DOHH2 (cell line): ENCODE data around the gene ATP8B3.

ENCODE experiments used
- H3F3A ChIP-seq: fragments of 200-600 bp; sonication (generic), shearing (Covaris generic); 2 replicates; pipeline ENCODE4 v1.6.0; 2016; ENCODE audit warnings: antibody characterized with exemption, mild to moderate bottlenecking; ENCODE audit not compliant: control insufficient read depth, insufficient read depth
- H3K27ac ChIP-seq: fragments of 200-600 bp; sonication (generic); 2 replicates; pipeline ENCODE4 v1.5.1; 2014; ENCODE audit warnings: low read depth, mild to moderate bottlenecking, low read length, moderate library complexity
- H3K27me3 ChIP-seq: fragments of 200-600 bp; sonication (generic); 2 replicates; pipeline ENCODE4 v1.6.1; 2014; ENCODE audit warnings: mild to moderate bottlenecking, low read length, mixed read lengths; ENCODE audit not compliant: control insufficient read depth
- H3K36me3 ChIP-seq: fragments of 200-600 bp; sonication (generic); 2 replicates; pipeline ENCODE4 v1.6.1; 2014; ENCODE audit warnings: mild to moderate bottlenecking, low read length, moderate library complexity, mixed read lengths; ENCODE audit not compliant: control insufficient read depth
- H3K4me1 ChIP-seq: fragments of 200-600 bp; sonication (generic); 2 replicates; pipeline ENCODE4 v1.6.1; 2014; ENCODE audit warnings: mild to moderate bottlenecking, low read length, mixed read lengths; ENCODE audit not compliant: control insufficient read depth
- H3K4me2 ChIP-seq: fragments of 200-600 bp; sonication (generic); 2 replicates; pipeline ENCODE4 v1.6.0; 2014; ENCODE audit warnings: mild to moderate bottlenecking, low read length, moderate library complexity
- H3K4me3 ChIP-seq: fragments of 200-600 bp; sonication (generic); 2 replicates; pipeline ENCODE4 v1.5.1; 2014; ENCODE audit warnings: mild to moderate bottlenecking, low read length, mixed read lengths
- H3K79me2 ChIP-seq: fragments of 200-600 bp; sonication (generic); 2 replicates; pipeline ENCODE4 v1.6.1; 2014; ENCODE audit warnings: mild to moderate bottlenecking, low read length, mixed read lengths; ENCODE audit not compliant: control insufficient read depth
- H3K9me2 ChIP-seq: fragments of 200-600 bp; sonication (generic); replicated peaks from 2 replicates; pipeline ENCODE4 v1.6.1; 2014; ENCODE audit warnings: mild to moderate bottlenecking, low read length, mixed read lengths; ENCODE audit not compliant: control insufficient read depth
- H3K9me3 ChIP-seq: fragments of 200-600 bp; sonication (generic); 2 replicates; pipeline ENCODE4 v1.6.1; 2014; ENCODE audit warnings: antibody characterized with exemption, low read length, mixed read lengths; ENCODE audit not compliant: control insufficient read depth, insufficient read depth
- H4K20me1 ChIP-seq: fragments of 200-600 bp; sonication (generic); 2 replicates; pipeline ENCODE4 v1.6.0; 2014; ENCODE audit warnings: low read depth, mild to moderate bottlenecking, antibody characterized with exemption, low read length, moderate library complexity; ENCODE audit not compliant: control insufficient read depth, insufficient read depth
- EZH2phosphoT487 ChIP-seq: fragments of 200-600 bp; sonication (generic); IDR thresholded peaks from 2 replicates; pipeline ENCODE4 v1.6.1; 2017; ENCODE audit warnings: borderline replicate concordance, mild to moderate bottlenecking, antibody characterized with exemption, low read length, moderate library complexity, mixed read lengths
- TF ChIP-seq, protein P1 (sequence below): fragments of 200-600 bp; sonication (generic); IDR thresholded peaks from one replicate; pipeline ENCODE4 v1.5.1; 2014; ENCODE audit warnings: antibody characterized with exemption, mild to moderate bottlenecking, low read depth, low read length; ENCODE audit not compliant: poor library complexity, severe bottlenecking

The ATP8B3 gene

DNA sequence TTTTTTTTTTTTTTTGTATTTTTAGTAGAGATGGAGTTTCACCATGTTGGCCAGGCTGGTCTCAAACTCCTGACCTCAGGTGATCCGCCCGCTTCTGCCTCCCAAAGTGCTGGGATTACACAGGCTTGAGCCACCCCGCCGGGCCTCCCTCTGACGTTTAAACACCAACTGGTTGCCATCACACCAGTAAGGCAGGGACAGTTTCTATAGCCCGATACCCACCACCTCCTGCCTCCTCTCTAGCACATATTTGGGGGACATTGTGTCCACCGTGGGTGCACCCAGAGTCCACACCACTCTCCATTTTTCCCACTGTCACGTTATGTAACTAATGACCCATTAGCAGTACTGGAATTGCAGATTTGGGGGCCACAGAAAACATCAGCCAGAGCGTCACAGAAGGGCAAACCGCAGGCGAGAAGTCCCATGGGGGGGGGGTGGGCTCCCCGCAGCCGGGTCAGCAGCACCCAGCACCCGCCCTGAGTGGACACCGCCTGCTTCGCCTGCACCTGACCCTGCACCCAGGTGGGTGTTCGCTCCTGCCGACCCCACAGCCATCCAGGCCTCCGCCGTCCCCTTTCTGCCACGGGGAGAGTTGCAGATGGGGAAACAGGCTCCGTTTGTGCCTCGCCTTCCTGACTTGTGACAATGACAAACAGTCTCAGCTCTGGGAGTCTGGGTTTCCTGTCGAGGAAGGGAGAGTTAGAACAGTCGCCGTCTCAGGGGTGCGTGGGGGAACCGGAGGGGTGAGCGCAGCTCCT lies 55.2 kb downstream of the ATP8B3 start:
- no peak overlapping the region for H3K27ac ChIP-seq
- H3K9me2 ChIP-seq, result no peaks in the 10 kb centered on the region
- H3K27me3 ChIP-seq, result peaks cover 66% of the 10 kb centered on the region
- no peaks in the 10 kb centered on the region for H3K79me2 ChIP-seq
- no peaks in the 10 kb centered on the region for H3K9me3 ChIP-seq
- no peak overlapping the region for H3K4me3 ChIP-seq
- H3F3A ChIP-seq, result no peaks in the 10 kb centered on the region
- H3K4me1 ChIP-seq, result no peaks in the 10 kb centered on the region
- no peaks in the 10 kb centered on the region for H4K20me1 ChIP-seq
- H3K36me3 ChIP-seq, result no peaks in the 10 kb centered on the region
- no peak overlapping the region for H3K4me2 ChIP-seq
- no peak for TF ChIP-seq EZH2phosphoT487
- TF ChIP-seq, protein P1, sequence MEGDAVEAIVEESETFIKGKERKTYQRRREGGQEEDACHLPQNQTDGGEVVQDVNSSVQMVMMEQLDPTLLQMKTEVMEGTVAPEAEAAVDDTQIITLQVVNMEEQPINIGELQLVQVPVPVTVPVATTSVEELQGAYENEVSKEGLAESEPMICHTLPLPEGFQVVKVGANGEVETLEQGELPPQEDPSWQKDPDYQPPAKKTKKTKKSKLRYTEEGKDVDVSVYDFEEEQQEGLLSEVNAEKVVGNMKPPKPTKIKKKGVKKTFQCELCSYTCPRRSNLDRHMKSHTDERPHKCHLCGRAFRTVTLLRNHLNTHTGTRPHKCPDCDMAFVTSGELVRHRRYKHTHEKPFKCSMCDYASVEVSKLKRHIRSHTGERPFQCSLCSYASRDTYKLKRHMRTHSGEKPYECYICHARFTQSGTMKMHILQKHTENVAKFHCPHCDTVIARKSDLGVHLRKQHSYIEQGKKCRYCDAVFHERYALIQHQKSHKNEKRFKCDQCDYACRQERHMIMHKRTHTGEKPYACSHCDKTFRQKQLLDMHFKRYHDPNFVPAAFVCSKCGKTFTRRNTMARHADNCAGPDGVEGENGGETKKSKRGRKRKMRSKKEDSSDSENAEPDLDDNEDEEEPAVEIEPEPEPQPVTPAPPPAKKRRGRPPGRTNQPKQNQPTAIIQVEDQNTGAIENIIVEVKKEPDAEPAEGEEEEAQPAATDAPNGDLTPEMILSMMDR, result no peak

GRCh38 chr19:1756264-1756663 lies 55.8 kb downstream of the ATP8B3 start:
- Histone ChIP-seq H3K79me2 (no peaks in the 10 kb centered on the region), H3K9me3 (no peaks in the 10 kb centered on the region), H3K9me2 (no peaks in the 10 kb centered on the region), H3K36me3 (no peaks in the 10 kb centered on the region), H3K4me3 (no peak overlapping the region), H3F3A (no peaks in the 10 kb centered on the region), H3K27me3 (peaks cover 66% of the 10 kb centered on the region), H3K4me1 (no peaks in the 10 kb centered on the region), H4K20me1 (no peaks in the 10 kb centered on the region), H3K27ac (no peak overlapping the region), H3K4me2 (no peak overlapping the region)
- TF ChIP-seq, protein P1, result no peak
- TF ChIP-seq EZH2phosphoT487, result no peak

GRCh38 chr19:1755467-1756171 lies 56.5 kb downstream of the ATP8B3 start:
- peaks cover 69% of the 10 kb centered on the region for H3K27me3 ChIP-seq
- TF ChIP-seq, protein P1, result no peak
- TF ChIP-seq EZH2phosphoT487, result no peak
- no peaks in the 10 kb centered on the region for H3K4me1 ChIP-seq
- H3K4me3 ChIP-seq, result no peak overlapping the region
- no peak overlapping the region for H3K27ac ChIP-seq
- H3K4me2 ChIP-seq, result no peak overlapping the region
- H3K9me3 ChIP-seq, result no peaks in the 10 kb centered on the region
- no peaks in the 10 kb centered on the region for H3K79me2 ChIP-seq
- no peaks in the 10 kb centered on the region for H3K36me3 ChIP-seq
- H3F3A ChIP-seq, result no peaks in the 10 kb centered on the region
- no peaks in the 10 kb centered on the region for H4K20me1 ChIP-seq
- H3K9me2 ChIP-seq, result no peaks in the 10 kb centered on the region
